ENCODE results near the gene EIF4G3. TPM values are rescaled to one million over a fixed set of nuclear protein-coding genes. Genes with fewer than 3 reads are reported as not detected.

EIF4G3 gene
- total RNA-seq, 1 experiment from 2014 or later: 39.9 TPM

GRCh38 chr1:20936216-20936615, 240.5 kb downstream of the EIF4G3 start:
- H3K4me1 Mint-ChIP-seq (ENCODE audit: low read depth, unreplicated experiment): no peaks in the 10 kb centered on the region
- intact Hi-C loops (cut with micrococcal nuclease; ENCODE audit: unreplicated experiment): no loop called here
- no peaks in the 10 kb centered on the region for H3K27me3 Mint-ChIP-seq (ENCODE audit: unreplicated experiment)
- no peak for TF ChIP-seq CTCF (IDR thresholded peaks at IDR 0.05; ENCODE audit: unreplicated experiment)
- no peaks in the 10 kb centered on the region for H3K9me3 Mint-ChIP-seq (ENCODE audit: low read depth, unreplicated experiment)
- H3K36me3 Mint-ChIP-seq (ENCODE audit: insufficient read depth, unreplicated experiment): no peaks in the 10 kb centered on the region
- no peak overlapping the region for H3K4me3 Mint-ChIP-seq (ENCODE audit: low read depth, unreplicated experiment)
- DNase-seq: no peak
- no peak overlapping the region for H3K27ac Mint-ChIP-seq (ENCODE audit: unreplicated experiment)
- CTCF ChIA-PET: no interaction called here
- no TSS peak for BruUV-seq (replicated peaks)

- DNase-seq: no peak
- Mint-ChIP-seq H3K27ac (ENCODE audit: unreplicated experiment) (no peak overlapping the region), H3K36me3 (ENCODE audit: insufficient read depth, unreplicated experiment) (no peaks in the 10 kb centered on the region), H3K9me3 (ENCODE audit: low read depth, unreplicated experiment) (no peaks in the 10 kb centered on the region), H3K4me3 (ENCODE audit: low read depth, unreplicated experiment) (no peak overlapping the region), H3K27me3 (ENCODE audit: unreplicated experiment) (no peaks in the 10 kb centered on the region), H3K4me1 (ENCODE audit: low read depth, unreplicated experiment) (no peaks in the 10 kb centered on the region)
- no peak for TF ChIP-seq CTCF (IDR thresholded peaks at IDR 0.05; ENCODE audit: unreplicated experiment)
- intact Hi-C loops (cut with micrococcal nuclease; ENCODE audit: unreplicated experiment): no loop called here
- CTCF ChIA-PET: no interaction called here
- no TSS peak for BruUV-seq (replicated peaks)
Measured at GRCh38 chr1:20935717-20936116, 241.0 kb downstream of the EIF4G3 start.

- Mint-ChIP-seq H3K4me3 (ENCODE audit: low read depth, unreplicated experiment) (no peak overlapping the region), H3K9me3 (ENCODE audit: low read depth, unreplicated experiment) (no peaks in the 10 kb centered on the region), H3K4me1 (ENCODE audit: low read depth, unreplicated experiment) (no peaks in the 10 kb centered on the region), H3K27me3 (ENCODE audit: unreplicated experiment) (no peaks in the 10 kb centered on the region), H3K27ac (ENCODE audit: unreplicated experiment) (no peak overlapping the region), H3K36me3 (ENCODE audit: insufficient read depth, unreplicated experiment) (no peaks in the 10 kb centered on the region)
- no peak for TF ChIP-seq CTCF (IDR thresholded peaks at IDR 0.05; ENCODE audit: unreplicated experiment)
- DNase-seq: no peak
- BruUV-seq (replicated peaks): no TSS peak
- intact Hi-C loops (cut with micrococcal nuclease; ENCODE audit: unreplicated experiment): no loop called here
- CTCF ChIA-PET: no interaction called here
Measured at GRCh38 chr1:20932437-20932977, 244.2 kb downstream of the EIF4G3 start.

- Mint-ChIP-seq H3K36me3 (ENCODE audit: insufficient read depth, unreplicated experiment) (no peaks in the 10 kb centered on the region), H3K27me3 (ENCODE audit: unreplicated experiment) (no peaks in the 10 kb centered on the region), H3K4me1 (ENCODE audit: low read depth, unreplicated experiment) (no peaks in the 10 kb centered on the region), H3K27ac (ENCODE audit: unreplicated experiment) (no peak overlapping the region), H3K9me3 (ENCODE audit: low read depth, unreplicated experiment) (no peaks in the 10 kb centered on the region), H3K4me3 (ENCODE audit: low read depth, unreplicated experiment) (no peak overlapping the region)
- no TSS peak for BruUV-seq (replicated peaks)
- CTCF ChIA-PET: no interaction called here
- intact Hi-C loops (cut with micrococcal nuclease; ENCODE audit: unreplicated experiment): no loop called here
- no peak for DNase-seq
- TF ChIP-seq CTCF (IDR thresholded peaks at IDR 0.05; ENCODE audit: unreplicated experiment): no peak
Measured at GRCh38 chr1:20931930-20932436, 244.7 kb downstream of the EIF4G3 start.
